Epithelial cell of proximal tubule (primary cell): Measurements from ENCODE around the gene HACD3. TPM values are rescaled to one million over a fixed set of nuclear protein-coding genes. Genes with fewer than 3 reads are reported as not detected.
"Not testable (repeated sequence)": the region's sequence is repeated elsewhere in the genome, so short reads cannot be mapped to it uniquely, and the experiment has no call there.

Source experiments
- DNase-seq: peaks from one replicate; pipeline ENCODE4 v3.0.0-alpha.2; 2011; ENCODE audit warnings: low read depth
- H3K4me3 ChIP-seq: 2 replicates; pipeline ENCODE4 v1.5.1; 2011; ENCODE audit warnings: low read depth, mild to moderate bottlenecking, low read length
- total RNA-seq: library from RNA; depleted of rRNA; stranded (reverse); fragments of >200 nt; gene quantifications from 2 replicates; pipeline ENCODE4 v1.2.3, GENCODE V29; 2015
- TF ChIP-seq, protein P1 (sequence below): conservative IDR thresholded peaks from 2 replicates; pipeline ENCODE4 v1.5.1; 2012; ENCODE audit warnings: low read depth, mild to moderate bottlenecking, low read length

Gene HACD3
- total RNA-seq, 1 donor from 2014 or later, result 127 TPM

DNA sequence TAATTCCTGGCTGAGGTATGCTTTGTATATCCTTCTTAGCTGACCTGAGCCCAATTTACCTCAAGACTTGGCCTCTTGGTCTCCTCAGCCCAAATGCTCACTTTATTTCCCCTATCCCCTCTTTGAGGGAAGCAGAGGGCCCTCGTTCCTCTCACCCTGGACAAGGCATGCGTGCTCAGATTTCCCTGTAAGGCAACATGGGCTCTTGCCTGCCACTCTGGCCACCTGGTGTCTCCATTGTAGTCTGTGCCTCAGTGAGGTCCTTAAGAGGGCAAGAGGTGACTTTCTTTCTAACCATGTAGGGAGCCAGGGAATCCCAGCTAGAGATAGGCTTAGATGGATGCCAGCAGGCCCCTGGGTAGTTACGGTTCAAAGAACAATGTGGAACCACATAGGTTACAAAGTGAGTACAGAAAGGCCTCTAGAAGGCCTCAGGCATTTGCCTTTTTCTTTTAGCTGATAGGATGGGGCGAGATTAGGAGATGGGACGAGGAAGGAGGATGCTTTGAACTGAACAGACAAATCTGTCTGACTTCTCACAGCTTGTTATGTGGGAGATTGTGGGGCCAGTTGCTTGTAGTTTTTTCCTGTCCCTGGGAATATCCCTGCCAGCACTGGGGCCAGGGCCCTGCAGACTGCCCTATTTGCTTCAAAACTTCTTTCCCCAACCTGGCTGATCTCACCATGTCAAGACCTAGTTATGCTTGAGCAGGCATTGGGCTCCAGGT is 81.8 kb downstream of the HACD3 start:
- TF ChIP-seq, protein P1, sequence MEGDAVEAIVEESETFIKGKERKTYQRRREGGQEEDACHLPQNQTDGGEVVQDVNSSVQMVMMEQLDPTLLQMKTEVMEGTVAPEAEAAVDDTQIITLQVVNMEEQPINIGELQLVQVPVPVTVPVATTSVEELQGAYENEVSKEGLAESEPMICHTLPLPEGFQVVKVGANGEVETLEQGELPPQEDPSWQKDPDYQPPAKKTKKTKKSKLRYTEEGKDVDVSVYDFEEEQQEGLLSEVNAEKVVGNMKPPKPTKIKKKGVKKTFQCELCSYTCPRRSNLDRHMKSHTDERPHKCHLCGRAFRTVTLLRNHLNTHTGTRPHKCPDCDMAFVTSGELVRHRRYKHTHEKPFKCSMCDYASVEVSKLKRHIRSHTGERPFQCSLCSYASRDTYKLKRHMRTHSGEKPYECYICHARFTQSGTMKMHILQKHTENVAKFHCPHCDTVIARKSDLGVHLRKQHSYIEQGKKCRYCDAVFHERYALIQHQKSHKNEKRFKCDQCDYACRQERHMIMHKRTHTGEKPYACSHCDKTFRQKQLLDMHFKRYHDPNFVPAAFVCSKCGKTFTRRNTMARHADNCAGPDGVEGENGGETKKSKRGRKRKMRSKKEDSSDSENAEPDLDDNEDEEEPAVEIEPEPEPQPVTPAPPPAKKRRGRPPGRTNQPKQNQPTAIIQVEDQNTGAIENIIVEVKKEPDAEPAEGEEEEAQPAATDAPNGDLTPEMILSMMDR, result no peak
- H3K4me3 ChIP-seq, result peak overlapping the region; percentile 83
- DNase-seq, result no peak

DNA sequence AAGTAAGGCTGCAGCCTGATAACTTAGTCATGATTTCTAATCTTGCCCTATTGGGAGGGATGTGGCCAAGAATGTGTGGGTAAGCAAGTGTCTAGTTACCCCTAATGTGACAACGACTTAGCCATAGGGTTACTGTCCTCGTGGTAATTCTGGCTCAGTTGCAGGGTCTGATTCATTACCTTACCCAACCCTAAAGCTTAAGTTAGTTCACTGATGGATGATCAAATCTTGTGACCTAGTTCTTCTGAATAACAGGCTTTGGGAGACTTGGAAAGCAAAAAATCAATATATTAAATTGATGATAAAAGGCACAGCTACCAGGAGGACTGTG is 82.3 kb downstream of the HACD3 start:
- H3K4me3 ChIP-seq, result no peak overlapping the region
- TF ChIP-seq, protein P1, result no peak
- DNase-seq, result peak; percentile 16

DNA sequence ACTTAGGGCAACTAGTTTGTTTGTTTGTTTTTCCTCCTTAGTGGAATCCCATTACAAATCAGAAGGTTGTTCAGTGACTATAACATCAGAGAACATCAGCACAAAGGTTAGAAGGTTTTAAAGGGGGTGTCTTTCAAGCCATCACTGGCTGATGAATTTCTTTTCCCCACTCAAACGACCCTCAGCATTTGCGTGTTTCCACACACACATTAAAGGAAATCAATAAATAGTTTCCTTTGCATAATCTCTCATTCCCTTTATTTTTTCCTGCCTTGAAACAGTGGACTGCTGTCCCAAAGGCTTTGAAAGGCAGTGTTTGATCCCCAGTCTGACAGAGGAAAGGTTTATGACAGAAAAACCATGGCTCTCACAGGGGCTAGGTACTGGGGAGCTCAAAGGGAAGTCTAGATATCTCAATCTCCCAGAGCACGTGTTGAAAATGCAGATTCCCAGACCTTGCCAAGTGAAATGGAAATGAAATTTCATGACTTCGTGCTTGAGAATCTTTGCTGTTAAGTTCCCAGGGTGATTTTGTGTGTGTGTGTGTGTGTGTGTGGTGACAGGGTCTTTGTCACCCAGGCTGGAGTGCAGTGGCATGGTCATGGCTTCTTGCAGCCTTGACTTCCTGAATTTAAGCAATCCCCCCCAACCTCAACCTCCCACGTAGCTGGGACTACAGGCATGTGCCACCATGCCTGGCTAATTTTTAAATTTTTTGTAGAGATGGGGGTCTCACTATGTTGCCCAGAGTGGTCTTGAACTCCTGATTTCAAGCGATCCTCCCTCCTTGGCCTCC is 82.9 kb downstream of the HACD3 start:
- DNase-seq, result no peak
- TF ChIP-seq, protein P1, result no peak
- no peak overlapping the region for H3K4me3 ChIP-seq

DNA sequence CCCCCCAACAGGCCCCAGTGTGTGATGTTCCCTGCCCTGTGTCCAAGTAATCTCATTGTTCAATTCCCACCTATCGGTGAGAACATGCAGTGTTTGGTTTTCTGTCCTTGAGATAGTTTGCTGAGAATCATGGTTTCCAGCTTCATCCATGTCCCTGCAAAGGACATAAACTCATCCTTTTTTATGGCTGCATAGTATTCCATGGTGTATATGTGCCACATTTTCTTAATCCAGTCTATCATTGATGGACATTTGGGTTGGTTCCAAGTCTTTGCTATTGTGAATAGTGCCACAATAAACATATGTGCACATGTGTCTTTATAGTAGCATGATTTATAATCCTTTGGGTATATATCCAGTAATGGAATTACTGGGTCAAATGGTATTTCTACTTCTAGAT is 85.6 kb downstream of the HACD3 start:
- not testable (repeated sequence) for H3K4me3 ChIP-seq

DNA sequence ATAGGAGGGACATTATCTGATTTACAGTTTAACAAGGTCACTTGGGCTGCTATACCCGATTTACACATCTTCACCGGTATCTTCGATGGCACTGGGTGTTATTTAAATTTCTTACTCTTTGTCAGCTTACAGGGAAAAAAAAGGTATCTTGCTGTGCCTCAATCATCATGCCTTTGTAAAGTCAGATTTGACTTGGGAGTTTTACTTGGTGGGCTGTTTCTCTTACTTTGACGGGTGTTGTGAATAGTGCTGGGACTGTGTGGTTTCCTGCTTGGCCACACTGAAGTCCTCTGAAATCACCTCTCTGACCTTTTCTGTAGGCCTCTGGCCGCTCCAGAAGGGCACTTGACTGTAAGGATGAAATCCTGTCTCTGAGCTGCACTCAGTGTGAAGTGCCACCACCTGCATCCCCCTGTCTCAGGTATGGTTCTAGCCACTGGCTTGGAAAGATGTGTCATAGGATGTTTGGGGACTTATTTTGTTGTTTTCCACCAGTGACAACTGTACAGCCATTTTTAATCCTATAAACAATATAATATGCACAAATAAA is 88.4 kb downstream of the HACD3 start:
- no peak overlapping the region for H3K4me3 ChIP-seq
- DNase-seq, result no peak
- TF ChIP-seq, protein P1, result no peak

More for the DNA sequence above, 85.6 kb downstream of the HACD3 start:
- not testable (repeated sequence) for DNase-seq

DNA sequence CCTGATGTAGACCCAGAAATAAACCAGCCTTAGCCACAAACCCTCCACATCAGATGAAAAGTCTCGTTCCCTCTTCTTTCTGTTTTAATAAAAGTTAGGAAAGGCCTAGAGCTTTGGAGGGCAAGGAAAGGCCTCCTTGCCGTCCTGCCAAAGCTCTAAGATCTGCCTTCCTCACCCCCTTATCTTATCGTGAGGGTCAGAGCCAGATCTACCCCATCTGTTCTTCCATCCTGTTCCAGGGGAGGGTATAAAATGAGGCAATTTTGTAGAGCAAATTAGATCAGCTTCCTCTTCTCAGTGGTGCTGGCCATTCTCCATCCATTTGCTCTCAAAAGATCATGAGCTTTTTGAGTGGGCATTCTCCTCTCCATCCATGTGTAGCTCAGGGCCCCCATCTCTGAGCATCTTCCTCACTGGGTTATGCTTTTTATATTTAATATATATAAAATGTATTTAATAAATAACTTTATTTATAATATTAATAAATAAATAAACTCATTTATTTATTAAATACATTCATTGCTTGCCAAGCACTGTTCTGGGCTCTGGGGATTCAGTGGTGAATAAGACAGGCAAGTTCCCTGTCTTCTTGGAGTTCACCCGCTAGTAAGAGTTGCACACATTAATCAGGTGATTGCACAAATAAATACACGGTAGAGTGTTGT is 89.5 kb downstream of the HACD3 start:
- no peak for DNase-seq
- TF ChIP-seq, protein P1, result no peak
- no peak overlapping the region for H3K4me3 ChIP-seq

DNA sequence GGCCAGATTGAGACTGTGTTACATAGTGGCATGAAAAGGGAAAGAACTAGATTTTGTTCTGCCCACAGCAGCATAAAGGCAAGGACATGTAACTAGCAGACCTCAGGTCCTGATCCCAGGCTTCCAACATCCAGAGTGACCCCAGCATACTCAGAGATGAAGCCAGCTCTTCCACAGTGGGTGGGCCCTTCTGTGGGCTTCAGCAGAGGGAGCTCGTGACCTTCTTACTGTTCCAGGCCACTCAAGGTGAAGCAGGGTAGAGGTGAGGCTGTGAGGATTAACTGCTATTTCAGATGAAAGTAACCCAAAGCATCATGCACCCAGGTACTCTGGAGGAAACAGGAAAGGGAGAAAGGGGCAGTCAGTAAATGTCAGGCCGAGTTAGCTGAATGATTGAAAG is 90.6 kb downstream of the HACD3 start:
- DNase-seq, result no peak
- TF ChIP-seq, protein P1, result no peak
- H3K4me3 ChIP-seq, result no peak overlapping the region
